ENCODE measurements around the gene CYTH1. TPM values are rescaled to one million over a fixed set of nuclear protein-coding genes. Genes with fewer than 3 reads are reported as not detected.

Gene CYTH1
- total and polyA plus RNA-seq, 10 of the 15 experiments (the other 5 are each of a cell fraction or from before 2014, with no cell fraction given): 6.6 to 188 (median 145) TPM

GRCh38 chr17:78728495-78728894 lies 53.6 kb downstream of the CYTH1 start:
- peak overlapping the region; percentile 90 for H3K4me2 ChIP-seq (ENCODE audit: control insufficient read depth, insufficient read depth)
- peak overlapping the region; percentile 33; the same call in 1 of the 2 replicates for H3K4me3 ChIP-seq
- peaks cover 11 to 13% of the 10 kb centered on the region in 2 experiments for H3K36me3 ChIP-seq (ENCODE audit: control insufficient read depth in 2 of 2, insufficient read depth in 2 of 2, low read length in 1 of 2)
- BruUV-seq (replicated peaks): no TSS peak
- ChIA-PET POLR2A (interaction anchor here (0.8 to 21.4 kb wide), 6 partner anchors 8 to 52 kb away, joined by 3 to 384 read pairs (median 4); no protein-coding TSS in a partner anchor), SMC1A (ENCODE audit: uncharacterized antibody, unreplicated experiment) (interaction anchor here (1.0 to 20.6 kb wide), 7 partner anchors 8 to 47 kb away, joined by 3 to 490 read pairs (median 5); no protein-coding TSS in a partner anchor), CTCF (interaction anchor here (0.7 to 2.1 kb wide), 11 partner anchors 8 to 52 kb away, joined by 3 to 13 read pairs (median 4); no protein-coding TSS in a partner anchor), RAD21 (ENCODE audit: unreplicated experiment) (interaction anchor here (1.3 to 20.3 kb wide), 3 partner anchors 14 to 52 kb away, joined by 3 to 537 read pairs (median 8); no protein-coding TSS in a partner anchor)
- 0 out of 2 replicates have a peak, but pooled peaks cover 5% of the 10 kb centered on the region for H4K20me1 ChIP-seq (ENCODE audit: control insufficient read depth, insufficient read depth)
- WGBS (ENCODE audit: insufficient coverage, insufficient replicate concordance, low lambda C conversion rate, missing lambda C conversion rate): 14% methylated on average over 7 of the region's 7 CpGs
- peaks cover 64% of the 10 kb centered on the region for H3K4me1 ChIP-seq (ENCODE audit: control insufficient read depth, insufficient read depth, low read length)
- peak overlapping the region; percentile 32; the same call in 1 of the 2 replicates for H3K9ac ChIP-seq (ENCODE audit: control insufficient read depth, insufficient read depth, low read length)
- DNase-seq (ENCODE audit: low read depth, low spot score) (no peak), ATAC-seq (no peak), FAIRE-seq (no peak)
- no peaks in the 10 kb centered on the region for H3K27me3 ChIP-seq (replicated peaks in 1 of 2; ENCODE audit: control insufficient read depth in 2 of 2, insufficient read depth in 2 of 2, low read length in 1 of 2)
- peak overlapping the region; percentile 74 for H3K27ac ChIP-seq (ENCODE audit: control insufficient read depth, insufficient read depth)
- H2AFZ ChIP-seq (ENCODE audit: control insufficient read depth, low read depth, low read length): no peak overlapping the region
- peaks cover 95% of the 10 kb centered on the region for H3K79me2 ChIP-seq (ENCODE audit: control insufficient read depth, insufficient read depth, low read length)
- no peaks in the 10 kb centered on the region for H3K9me3 ChIP-seq (replicated peaks; ENCODE audit: control insufficient read depth, insufficient read depth, low read length)
- in situ Hi-C loops (cut with MboI): no loop called here
- intact Hi-C loops (cut with micrococcal nuclease; ENCODE audit: unreplicated experiment): no loop called here
- no peak for TF ChIP-seq MYC (IDR thresholded peaks at IDR 0.05; ENCODE audit: insufficient read depth, insufficient read length, insufficient replicate concordance, low read length, severe bottlenecking)
- TF ChIP-seq PKNOX1 (IDR thresholded peaks at IDR 0.05): no peak
- TF ChIP-seq NBN (IDR thresholded peaks at IDR 0.05): no peak
- TF ChIP-seq RAD51 (IDR thresholded peaks at IDR 0.05): peak; percentile 55
- TF ChIP-seq IRF5 (IDR thresholded peaks at IDR 0.05; ENCODE audit: borderline replicate concordance): no peak
- TF ChIP-seq DPF2 (IDR thresholded peaks at IDR 0.05): no peak
- TF ChIP-seq ZNF207 (IDR thresholded peaks at IDR 0.05; ENCODE audit: borderline replicate concordance): no peak
- TF ChIP-seq, protein P1, sequence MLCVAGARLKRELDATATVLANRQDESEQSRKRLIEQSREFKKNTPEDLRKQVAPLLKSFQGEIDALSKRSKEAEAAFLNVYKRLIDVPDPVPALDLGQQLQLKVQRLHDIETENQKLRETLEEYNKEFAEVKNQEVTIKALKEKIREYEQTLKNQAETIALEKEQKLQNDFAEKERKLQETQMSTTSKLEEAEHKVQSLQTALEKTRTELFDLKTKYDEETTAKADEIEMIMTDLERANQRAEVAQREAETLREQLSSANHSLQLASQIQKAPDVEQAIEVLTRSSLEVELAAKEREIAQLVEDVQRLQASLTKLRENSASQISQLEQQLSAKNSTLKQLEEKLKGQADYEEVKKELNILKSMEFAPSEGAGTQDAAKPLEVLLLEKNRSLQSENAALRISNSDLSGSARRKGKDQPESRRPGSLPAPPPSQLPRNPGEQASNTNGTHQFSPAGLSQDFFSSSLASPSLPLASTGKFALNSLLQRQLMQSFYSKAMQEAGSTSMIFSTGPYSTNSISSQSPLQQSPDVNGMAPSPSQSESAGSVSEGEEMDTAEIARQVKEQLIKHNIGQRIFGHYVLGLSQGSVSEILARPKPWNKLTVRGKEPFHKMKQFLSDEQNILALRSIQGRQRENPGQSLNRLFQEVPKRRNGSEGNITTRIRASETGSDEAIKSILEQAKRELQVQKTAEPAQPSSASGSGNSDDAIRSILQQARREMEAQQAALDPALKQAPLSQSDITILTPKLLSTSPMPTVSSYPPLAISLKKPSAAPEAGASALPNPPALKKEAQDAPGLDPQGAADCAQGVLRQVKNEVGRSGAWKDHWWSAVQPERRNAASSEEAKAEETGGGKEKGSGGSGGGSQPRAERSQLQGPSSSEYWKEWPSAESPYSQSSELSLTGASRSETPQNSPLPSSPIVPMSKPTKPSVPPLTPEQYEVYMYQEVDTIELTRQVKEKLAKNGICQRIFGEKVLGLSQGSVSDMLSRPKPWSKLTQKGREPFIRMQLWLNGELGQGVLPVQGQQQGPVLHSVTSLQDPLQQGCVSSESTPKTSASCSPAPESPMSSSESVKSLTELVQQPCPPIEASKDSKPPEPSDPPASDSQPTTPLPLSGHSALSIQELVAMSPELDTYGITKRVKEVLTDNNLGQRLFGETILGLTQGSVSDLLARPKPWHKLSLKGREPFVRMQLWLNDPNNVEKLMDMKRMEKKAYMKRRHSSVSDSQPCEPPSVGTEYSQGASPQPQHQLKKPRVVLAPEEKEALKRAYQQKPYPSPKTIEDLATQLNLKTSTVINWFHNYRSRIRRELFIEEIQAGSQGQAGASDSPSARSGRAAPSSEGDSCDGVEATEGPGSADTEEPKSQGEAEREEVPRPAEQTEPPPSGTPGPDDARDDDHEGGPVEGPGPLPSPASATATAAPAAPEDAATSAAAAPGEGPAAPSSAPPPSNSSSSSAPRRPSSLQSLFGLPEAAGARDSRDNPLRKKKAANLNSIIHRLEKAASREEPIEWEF (IDR thresholded peaks at IDR 0.05; ENCODE audit: insufficient replicate concordance, low read depth, low read length): peak; percentile 30
- TF ChIP-seq REST (IDR thresholded peaks at IDR 0.05; ENCODE audit: low read depth, low read length): no peak
- TF ChIP-seq BHLHE40 (IDR thresholded peaks at IDR 0.05; ENCODE audit: borderline replicate concordance in 1 of 2, low read depth in 2 of 2, low read length in 1 of 2): peak; percentile 68 to 89
- TF ChIP-seq IKZF1 (conservative IDR thresholded peaks at IDR 0.05): no peak
- no peak for TF ChIP-seq FOXK2 (IDR thresholded peaks at IDR 0.05)

Data from GM12878 (cell line).